Neural cell (in vitro differentiated cells): ENCODE measurements around the gene PRPF40A.

Experiments used
- RAD21 ChIP-seq: fragments of 450-650 bp; conservative IDR thresholded peaks from 2 replicates; pipeline ENCODE4 v1.6.1; 2014; ENCODE audit warnings: antibody characterized with exemption, mild to moderate bottlenecking, moderate library complexity
- TF ChIP-seq, protein P1 (sequence below): IDR thresholded peaks from 2 replicates; pipeline ENCODE4 v1.6.1; 2012; ENCODE audit warnings: borderline replicate concordance
- TF ChIP-seq, protein P2 (sequence below): fragments of 450-650 bp; IDR thresholded peaks from 2 replicates; pipeline ENCODE4 v1.5.1; 2014; ENCODE audit warnings: antibody characterized with exemption, mild to moderate bottlenecking, moderate library complexity; ENCODE audit not compliant: poor library complexity, severe bottlenecking

DNA sequence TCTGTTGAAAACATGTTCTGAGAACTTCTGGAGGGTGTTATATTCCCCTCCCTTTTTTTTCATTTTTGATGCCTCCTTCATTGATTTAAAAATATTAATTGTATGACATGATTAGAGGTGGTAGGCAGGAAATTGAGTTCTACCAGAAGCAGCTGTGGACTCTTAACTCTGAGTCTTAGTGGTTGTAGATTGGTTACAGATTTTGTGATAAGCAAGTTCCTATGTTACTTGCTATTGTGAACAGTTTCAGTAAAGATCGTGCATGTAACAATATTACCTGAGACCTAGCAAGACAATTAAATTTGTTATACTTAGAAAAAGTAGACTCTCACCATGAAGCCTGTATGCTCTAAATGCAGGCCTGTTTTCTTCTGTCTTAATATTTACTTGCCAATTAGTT, 88.1 kb downstream of the PRPF40A start:
- no peak for TF ChIP-seq RAD21
- TF ChIP-seq, protein P1, sequence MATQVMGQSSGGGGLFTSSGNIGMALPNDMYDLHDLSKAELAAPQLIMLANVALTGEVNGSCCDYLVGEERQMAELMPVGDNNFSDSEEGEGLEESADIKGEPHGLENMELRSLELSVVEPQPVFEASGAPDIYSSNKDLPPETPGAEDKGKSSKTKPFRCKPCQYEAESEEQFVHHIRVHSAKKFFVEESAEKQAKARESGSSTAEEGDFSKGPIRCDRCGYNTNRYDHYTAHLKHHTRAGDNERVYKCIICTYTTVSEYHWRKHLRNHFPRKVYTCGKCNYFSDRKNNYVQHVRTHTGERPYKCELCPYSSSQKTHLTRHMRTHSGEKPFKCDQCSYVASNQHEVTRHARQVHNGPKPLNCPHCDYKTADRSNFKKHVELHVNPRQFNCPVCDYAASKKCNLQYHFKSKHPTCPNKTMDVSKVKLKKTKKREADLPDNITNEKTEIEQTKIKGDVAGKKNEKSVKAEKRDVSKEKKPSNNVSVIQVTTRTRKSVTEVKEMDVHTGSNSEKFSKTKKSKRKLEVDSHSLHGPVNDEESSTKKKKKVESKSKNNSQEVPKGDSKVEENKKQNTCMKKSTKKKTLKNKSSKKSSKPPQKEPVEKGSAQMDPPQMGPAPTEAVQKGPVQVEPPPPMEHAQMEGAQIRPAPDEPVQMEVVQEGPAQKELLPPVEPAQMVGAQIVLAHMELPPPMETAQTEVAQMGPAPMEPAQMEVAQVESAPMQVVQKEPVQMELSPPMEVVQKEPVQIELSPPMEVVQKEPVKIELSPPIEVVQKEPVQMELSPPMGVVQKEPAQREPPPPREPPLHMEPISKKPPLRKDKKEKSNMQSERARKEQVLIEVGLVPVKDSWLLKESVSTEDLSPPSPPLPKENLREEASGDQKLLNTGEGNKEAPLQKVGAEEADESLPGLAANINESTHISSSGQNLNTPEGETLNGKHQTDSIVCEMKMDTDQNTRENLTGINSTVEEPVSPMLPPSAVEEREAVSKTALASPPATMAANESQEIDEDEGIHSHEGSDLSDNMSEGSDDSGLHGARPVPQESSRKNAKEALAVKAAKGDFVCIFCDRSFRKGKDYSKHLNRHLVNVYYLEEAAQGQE: no peak
- TF ChIP-seq, protein P2, sequence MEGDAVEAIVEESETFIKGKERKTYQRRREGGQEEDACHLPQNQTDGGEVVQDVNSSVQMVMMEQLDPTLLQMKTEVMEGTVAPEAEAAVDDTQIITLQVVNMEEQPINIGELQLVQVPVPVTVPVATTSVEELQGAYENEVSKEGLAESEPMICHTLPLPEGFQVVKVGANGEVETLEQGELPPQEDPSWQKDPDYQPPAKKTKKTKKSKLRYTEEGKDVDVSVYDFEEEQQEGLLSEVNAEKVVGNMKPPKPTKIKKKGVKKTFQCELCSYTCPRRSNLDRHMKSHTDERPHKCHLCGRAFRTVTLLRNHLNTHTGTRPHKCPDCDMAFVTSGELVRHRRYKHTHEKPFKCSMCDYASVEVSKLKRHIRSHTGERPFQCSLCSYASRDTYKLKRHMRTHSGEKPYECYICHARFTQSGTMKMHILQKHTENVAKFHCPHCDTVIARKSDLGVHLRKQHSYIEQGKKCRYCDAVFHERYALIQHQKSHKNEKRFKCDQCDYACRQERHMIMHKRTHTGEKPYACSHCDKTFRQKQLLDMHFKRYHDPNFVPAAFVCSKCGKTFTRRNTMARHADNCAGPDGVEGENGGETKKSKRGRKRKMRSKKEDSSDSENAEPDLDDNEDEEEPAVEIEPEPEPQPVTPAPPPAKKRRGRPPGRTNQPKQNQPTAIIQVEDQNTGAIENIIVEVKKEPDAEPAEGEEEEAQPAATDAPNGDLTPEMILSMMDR: no peak
